Peyer's patch (tissue), 4 donors: Measurements from ENCODE around the gene STON1. TPM values are rescaled to one million over a fixed set of nuclear protein-coding genes. Genes with fewer than 3 reads are reported as not detected.

Source experiments
- DNase-seq, 3 donors: peaks; one replicate each; pipeline ENCODE4 v3.0.0-alpha.2; 2017 to 2019
- H3K27ac ChIP-seq, 4 donors: fragments of 200-600 bp; sonication (generic); one replicate each; pipeline ENCODE4 v1.5.1; 2016 to 2019
- H3K27me3 ChIP-seq, 2 donors: fragments of 200-600 bp; sonication (generic); one replicate each; pipeline ENCODE4 v1.5.1; 2019
- H3K36me3 ChIP-seq, 3 donors: fragments of 200-600 bp; sonication (generic); one replicate each; pipeline ENCODE4 v1.5.1; 2016 to 2019
- H3K4me1 ChIP-seq, 4 donors: fragments of 200-600 bp; sonication (generic); one replicate each; pipeline ENCODE4 v1.5.1; 2016 to 2019
- H3K4me3 ChIP-seq, 4 donors: fragments of 200-600 bp; sonication (generic); 1 replicate in 3 of 4; 2 replicates in 1 of 4; pipeline ENCODE4 v1.5.1; 2016 to 2019; ENCODE audit warnings: mild to moderate bottlenecking in 1 of 4
- H3K9me3 ChIP-seq, 4 donors: fragments of 200-600 bp; sonication (generic); one replicate each; pipeline ENCODE4 v1.5.1; 2016 to 2019; ENCODE audit warnings: mild to moderate bottlenecking in 1 of 4
- CTCF ChIP-seq, 6 experiments: fragments of 450-650 bp in 4 of 6; fragments of 200-600 bp in 2 of 6; sonication (generic) in 1 of 6; IDR thresholded peaks; one replicate each; pipeline ENCODE4 v1.5.1; 2017 to 2019; ENCODE audit warnings: antibody characterized with exemption in 6 of 6, mild to moderate bottlenecking in 3 of 6, moderate library complexity in 1 of 6
- POLR2A ChIP-seq, 2 donors: fragments of 450-650 bp; IDR thresholded peaks; one replicate each; pipeline ENCODE4 v1.5.1; 2017; ENCODE audit warnings: antibody characterized with exemption in 2 of 2, mild to moderate bottlenecking in 2 of 2, moderate library complexity in 2 of 2
- total RNA-seq, 4 donors: library from RNA; depleted of rRNA; stranded (reverse); fragments of >200 nt; gene quantifications; one replicate each; pipeline ENCODE4 v1.1.0, GENCODE V29; 2016

Gene STON1
- total RNA-seq, 4 donors from 2014 or later = 3.9 to 22.3 (median 7.1) TPM

- Histone ChIP-seq H3K36me3 (no peaks in the 10 kb centered on the region), H3K27me3 (no peaks in the 10 kb centered on the region), H3K9me3 (no peaks in the 10 kb centered on the region), H3K27ac (peak overlapping the region in 3 of 4 donors; percentile 68 to 91 (median 72)), H3K4me1 (peaks cover 0 to 12% (median 0%) of the 10 kb centered on the region in 4 donors), H3K4me3 (peak overlapping the region in 2 of 4 donors; percentile 69 to 76)
- no peak for DNase-seq
- TF ChIP-seq CTCF (IDR thresholded peaks at IDR 0.05) (no peak), POLR2A (IDR thresholded peaks at IDR 0.05) (no peak)
These were observed 760 bp upstream of the STON1 start for GRCh38 chr2:48529194-48529593.

GRCh38 chr2:48529676-48530032 lies 300 bp upstream of the STON1 start:
- Histone ChIP-seq H3K4me1 (peaks cover 0 to 12% (median 0%) of the 10 kb centered on the region in 4 donors), H3K27me3 (no peaks in the 10 kb centered on the region), H3K4me3 (peak overlapping the region; percentile 52 to 76 (median 68)), H3K36me3 (no peaks in the 10 kb centered on the region), H3K27ac (peak overlapping the region; percentile 54 to 91 (median 70)), H3K9me3 (no peaks in the 10 kb centered on the region)
- TF ChIP-seq POLR2A (IDR thresholded peaks at IDR 0.05) (no peak), CTCF (IDR thresholded peaks at IDR 0.05) (no peak)
- DNase-seq = no peak

- H3K9me3 ChIP-seq = no peaks in the 10 kb centered on the region
- H3K27me3 ChIP-seq = no peaks in the 10 kb centered on the region
- no peaks in the 10 kb centered on the region for H3K36me3 ChIP-seq
- H3K27ac ChIP-seq = peak overlapping the region; percentile 54 to 91 (median 70)
- DNase-seq = no peak
- TF ChIP-seq POLR2A (IDR thresholded peaks at IDR 0.05) = no peak
- TF ChIP-seq CTCF (IDR thresholded peaks at IDR 0.05) = no peak
- H3K4me1 ChIP-seq = peaks cover 0 to 7% (median 0%) of the 10 kb centered on the region in 4 donors
- peak overlapping the region in 3 of 4 donors; percentile 52 to 76 (median 69) for H3K4me3 ChIP-seq
These were observed 1.2 kb downstream of the STON1 start for GRCh38 chr2:48531141-48531648.

GRCh38 chr2:48532174-48532573 lies 2.2 kb downstream of the STON1 start:
- no peaks in the 10 kb centered on the region for H3K9me3 ChIP-seq
- H3K27me3 ChIP-seq = no peaks in the 10 kb centered on the region
- no peaks in the 10 kb centered on the region for H3K36me3 ChIP-seq
- H3K4me3 ChIP-seq = peak overlapping the region in 1 of 4 donors; percentile 76
- DNase-seq = no peak
- TF ChIP-seq POLR2A (IDR thresholded peaks at IDR 0.05) (no peak), CTCF (IDR thresholded peaks at IDR 0.05) (no peak)
- peak overlapping the region in 1 of 4 donors; percentile 1 for H3K27ac ChIP-seq
- H3K4me1 ChIP-seq = peaks cover 0 to 7% (median 0%) of the 10 kb centered on the region in 4 donors

GRCh38 chr2:48532824-48533223 lies 2.9 kb downstream of the STON1 start:
- Histone ChIP-seq H3K36me3 (no peaks in the 10 kb centered on the region), H3K27ac (peak overlapping the region in 1 of 4 donors; percentile 1), H3K27me3 (no peaks in the 10 kb centered on the region), H3K4me1 (peaks cover 0 to 7% (median 0%) of the 10 kb centered on the region in 4 donors), H3K4me3 (no peak overlapping the region), H3K9me3 (no peaks in the 10 kb centered on the region)
- no peak for DNase-seq
- TF ChIP-seq CTCF (IDR thresholded peaks at IDR 0.05) = no peak
- no peak for TF ChIP-seq POLR2A (IDR thresholded peaks at IDR 0.05)

- H3K36me3 ChIP-seq = no peaks in the 10 kb centered on the region
- H3K4me3 ChIP-seq = no peak overlapping the region
- DNase-seq = no peak
- H3K4me1 ChIP-seq = no peaks in the 10 kb centered on the region
- no peak overlapping the region for H3K27ac ChIP-seq
- H3K27me3 ChIP-seq = no peaks in the 10 kb centered on the region
- no peaks in the 10 kb centered on the region for H3K9me3 ChIP-seq
- TF ChIP-seq CTCF (IDR thresholded peaks at IDR 0.05) = no peak
- no peak for TF ChIP-seq POLR2A (IDR thresholded peaks at IDR 0.05)
These were observed 4.8 kb downstream of the STON1 start for GRCh38 chr2:48534781-48535180.
